Panc1 (cell line): ENCODE measurements around the gene NEIL3. TPM values are rescaled to one million over a fixed set of nuclear protein-coding genes. Genes with fewer than 3 reads are reported as not detected.

ENCODE experiments used
- ATAC-seq: fragments of 200-7000 bp; cut with Tn5 transposase; 2 replicates; pipeline ENCODE4 v1.9.1; 2020; ENCODE audit warnings: mild to moderate bottlenecking, moderate library complexity
- BruUV-seq: library from RNA; stranded (reverse); fragments of 400-500 nt; replicated peaks from 2 replicates; lab custom pipeline; 2021; lab: Mats Ljungman, UMichigan
- CTCF ChIA-PET: fragments of 300-600 bp; sonication (Branson Sonifier 250); formaldehyde crosslinking; loops from one replicate; lab custom pipeline; 2022; ENCODE audit warnings: antibody characterized with exemption; lab: Charles Lee
- POLR2A ChIA-PET: fragments of 300-600 bp; sonication (Branson Sonifier 250); formaldehyde crosslinking; loops from one replicate; lab custom pipeline; 2022; ENCODE audit warnings: antibody characterized with exemption; lab: Charles Lee
- DNase-seq: peaks from one replicate; pipeline ENCODE4 v3.0.0-alpha.2; 2010; ENCODE audit warnings: low read depth, low spot score
- H3K27ac ChIP-seq: 2 replicates; pipeline ENCODE4 v1.5.1; 2011; ENCODE audit warnings: mild to moderate bottlenecking, low read length, inconsistent platforms
- H3K27me3 ChIP-seq: fragments of 200-500 bp; sonication (Bioruptor generic); 2 replicates; pipeline ENCODE4 v1.6.0; 2014; ENCODE audit warnings: low read length, inconsistent platforms; ENCODE audit not compliant: control insufficient read depth, insufficient read depth
- H3K36me3 ChIP-seq: fragments of 200-500 bp; sonication (Bioruptor generic); 2 replicates; pipeline ENCODE4 v1.5.1; 2014; ENCODE audit warnings: inconsistent platforms, mild to moderate bottlenecking, low read length, moderate library complexity; ENCODE audit not compliant: control insufficient read depth, insufficient read depth
- H3K4me1 ChIP-seq: 2 replicates; pipeline ENCODE4 v1.5.1; 2011; ENCODE audit warnings: inconsistent platforms, mild to moderate bottlenecking, low read length, moderate library complexity; ENCODE audit not compliant: control insufficient read depth, insufficient read depth
- H3K4me3 ChIP-seq, 2 experiments: 2 replicates each; pipeline ENCODE4 v1.5.1; 2011 to 2012; ENCODE audit warnings: low read depth in 2 of 2, low read length in 2 of 2, mild to moderate bottlenecking in 2 of 2, inconsistent platforms in 1 of 2, moderate library complexity in 1 of 2
- H3K9me3 ChIP-seq: fragments of 200-500 bp; sonication (Bioruptor generic); 2 replicates; pipeline ENCODE4 v1.5.1; 2014; ENCODE audit warnings: low read depth, mild to moderate bottlenecking, inconsistent platforms, low read length, moderate library complexity; ENCODE audit not compliant: control insufficient read depth, insufficient read depth
- POLR2AphosphoS5 ChIP-seq: IDR thresholded peaks from 2 replicates; pipeline ENCODE4 v1.6.1; 2012; ENCODE audit warnings: mild to moderate bottlenecking, low read depth, low read length, moderate library complexity
- SIN3A ChIP-seq: IDR thresholded peaks from 2 replicates; pipeline ENCODE4 v1.6.1; 2012; ENCODE audit warnings: low read depth, mild to moderate bottlenecking, low read length, moderate library complexity, borderline replicate concordance; ENCODE audit not compliant: insufficient read depth
- TCF7L2 ChIP-seq: IDR thresholded peaks from 2 replicates; pipeline ENCODE4 v1.6.1; 2011; ENCODE audit warnings: mild to moderate bottlenecking, low read depth, low read length, inconsistent platforms
- in situ Hi-C: cut with HindIII; loops from 2 replicates; pipeline ENCODE4 v1.10.0; 2016; ENCODE audit warnings: low sequenced_read_pairs, low pct_unique_long_range_greater_than_20kb
- intact Hi-C: fragments of 100-400 bp; cut with micrococcal nuclease; formaldehyde crosslinking; loops from one replicate; pipeline ENCODE4 v1.10.0; 2022; ENCODE audit not compliant: unreplicated experiment
- total RNA-seq: library from RNA; stranded (reverse); gene quantifications from one replicate; pipeline ENCODE4 v1.2.1, GENCODE V29; 2021; ENCODE audit not compliant: unreplicated experiment
- TF ChIP-seq, protein P1 (sequence below), 2 experiments: IDR thresholded peaks; 2 replicates each; pipeline ENCODE4 v1.6.1; 2011 to 2012; ENCODE audit warnings: low read depth in 2 of 2, control low read depth in 1 of 2, low read length in 1 of 2, mild to moderate bottlenecking in 1 of 2, moderate library complexity in 1 of 2; ENCODE audit not compliant: insufficient read depth in 1 of 2
- TF ChIP-seq, protein P2 (sequence below): fragments of 450-650 bp; IDR thresholded peaks from 2 replicates; pipeline ENCODE4 v1.5.1; 2017; ENCODE audit warnings: mild to moderate bottlenecking

NEIL3 gene
- total RNA-seq, 1 experiment from 2014 or later = 8.9 TPM

DNA sequence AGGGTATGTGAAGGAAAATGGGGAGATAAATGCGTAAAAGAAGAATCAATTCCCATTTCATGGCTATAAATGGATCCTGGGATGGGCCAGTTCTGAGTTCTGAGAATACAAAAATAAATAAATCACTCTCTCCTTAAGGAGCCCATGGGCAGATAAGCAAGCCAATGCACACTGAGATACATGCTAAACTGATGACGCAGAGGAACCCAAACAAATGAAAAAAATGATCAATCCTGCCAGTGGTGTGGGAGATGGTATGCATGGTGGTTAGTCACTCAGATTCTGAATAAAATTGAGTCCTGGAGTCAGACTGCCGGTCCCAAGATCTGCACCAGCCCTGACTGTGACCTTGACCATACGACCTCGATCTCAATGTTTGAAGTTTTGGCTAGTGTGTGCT lies 59.7 kb downstream of the NEIL3 start:
- DNase-seq = no peak
- no TSS peak for BruUV-seq
- no peak overlapping the region for H3K4me3 ChIP-seq
- no peaks in the 10 kb centered on the region for H3K27me3 ChIP-seq
- in situ Hi-C loops (no loop called here), intact Hi-C loops (no loop called here)
- POLR2A ChIA-PET = no interaction called here
- ATAC-seq = no peak
- CTCF ChIA-PET = no interaction called here
- no peaks in the 10 kb centered on the region for H3K9me3 ChIP-seq
- H3K27ac ChIP-seq = no peak overlapping the region
- H3K36me3 ChIP-seq = no peaks in the 10 kb centered on the region
- no peak for TF ChIP-seq SIN3A
- no peak for TF ChIP-seq POLR2AphosphoS5
- TF ChIP-seq, protein P1, sequence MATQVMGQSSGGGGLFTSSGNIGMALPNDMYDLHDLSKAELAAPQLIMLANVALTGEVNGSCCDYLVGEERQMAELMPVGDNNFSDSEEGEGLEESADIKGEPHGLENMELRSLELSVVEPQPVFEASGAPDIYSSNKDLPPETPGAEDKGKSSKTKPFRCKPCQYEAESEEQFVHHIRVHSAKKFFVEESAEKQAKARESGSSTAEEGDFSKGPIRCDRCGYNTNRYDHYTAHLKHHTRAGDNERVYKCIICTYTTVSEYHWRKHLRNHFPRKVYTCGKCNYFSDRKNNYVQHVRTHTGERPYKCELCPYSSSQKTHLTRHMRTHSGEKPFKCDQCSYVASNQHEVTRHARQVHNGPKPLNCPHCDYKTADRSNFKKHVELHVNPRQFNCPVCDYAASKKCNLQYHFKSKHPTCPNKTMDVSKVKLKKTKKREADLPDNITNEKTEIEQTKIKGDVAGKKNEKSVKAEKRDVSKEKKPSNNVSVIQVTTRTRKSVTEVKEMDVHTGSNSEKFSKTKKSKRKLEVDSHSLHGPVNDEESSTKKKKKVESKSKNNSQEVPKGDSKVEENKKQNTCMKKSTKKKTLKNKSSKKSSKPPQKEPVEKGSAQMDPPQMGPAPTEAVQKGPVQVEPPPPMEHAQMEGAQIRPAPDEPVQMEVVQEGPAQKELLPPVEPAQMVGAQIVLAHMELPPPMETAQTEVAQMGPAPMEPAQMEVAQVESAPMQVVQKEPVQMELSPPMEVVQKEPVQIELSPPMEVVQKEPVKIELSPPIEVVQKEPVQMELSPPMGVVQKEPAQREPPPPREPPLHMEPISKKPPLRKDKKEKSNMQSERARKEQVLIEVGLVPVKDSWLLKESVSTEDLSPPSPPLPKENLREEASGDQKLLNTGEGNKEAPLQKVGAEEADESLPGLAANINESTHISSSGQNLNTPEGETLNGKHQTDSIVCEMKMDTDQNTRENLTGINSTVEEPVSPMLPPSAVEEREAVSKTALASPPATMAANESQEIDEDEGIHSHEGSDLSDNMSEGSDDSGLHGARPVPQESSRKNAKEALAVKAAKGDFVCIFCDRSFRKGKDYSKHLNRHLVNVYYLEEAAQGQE (IDR thresholded peaks at IDR 0.05; ENCODE audit: insufficient read depth in 1 of 2, low read depth in 2 of 2, low read length in 1 of 2) = no peak
- TF ChIP-seq, protein P2, sequence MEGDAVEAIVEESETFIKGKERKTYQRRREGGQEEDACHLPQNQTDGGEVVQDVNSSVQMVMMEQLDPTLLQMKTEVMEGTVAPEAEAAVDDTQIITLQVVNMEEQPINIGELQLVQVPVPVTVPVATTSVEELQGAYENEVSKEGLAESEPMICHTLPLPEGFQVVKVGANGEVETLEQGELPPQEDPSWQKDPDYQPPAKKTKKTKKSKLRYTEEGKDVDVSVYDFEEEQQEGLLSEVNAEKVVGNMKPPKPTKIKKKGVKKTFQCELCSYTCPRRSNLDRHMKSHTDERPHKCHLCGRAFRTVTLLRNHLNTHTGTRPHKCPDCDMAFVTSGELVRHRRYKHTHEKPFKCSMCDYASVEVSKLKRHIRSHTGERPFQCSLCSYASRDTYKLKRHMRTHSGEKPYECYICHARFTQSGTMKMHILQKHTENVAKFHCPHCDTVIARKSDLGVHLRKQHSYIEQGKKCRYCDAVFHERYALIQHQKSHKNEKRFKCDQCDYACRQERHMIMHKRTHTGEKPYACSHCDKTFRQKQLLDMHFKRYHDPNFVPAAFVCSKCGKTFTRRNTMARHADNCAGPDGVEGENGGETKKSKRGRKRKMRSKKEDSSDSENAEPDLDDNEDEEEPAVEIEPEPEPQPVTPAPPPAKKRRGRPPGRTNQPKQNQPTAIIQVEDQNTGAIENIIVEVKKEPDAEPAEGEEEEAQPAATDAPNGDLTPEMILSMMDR = no peak
- no peak for TF ChIP-seq TCF7L2
- H3K4me1 ChIP-seq = no peaks in the 10 kb centered on the region

DNA sequence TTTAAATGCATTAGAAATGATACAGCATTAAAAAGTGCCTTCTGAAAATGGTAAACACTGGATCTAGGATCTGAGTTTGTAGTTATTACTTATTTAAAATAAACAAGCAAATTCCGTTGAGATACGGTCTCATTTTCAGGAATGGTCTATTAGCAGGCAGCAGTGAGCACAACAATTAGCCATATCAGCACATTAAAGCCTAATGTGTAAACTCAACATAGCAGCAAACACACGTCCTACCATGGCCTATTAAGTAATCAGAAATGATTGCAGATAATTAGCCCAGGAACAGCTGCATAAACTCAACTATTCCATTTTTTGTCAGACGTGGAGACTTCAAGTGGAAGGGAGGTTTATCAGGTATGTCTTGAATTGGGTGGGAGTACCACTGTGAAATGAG lies 61.8 kb downstream of the NEIL3 start:
- in situ Hi-C loops (no loop called here), intact Hi-C loops (no loop called here)
- no peaks in the 10 kb centered on the region for H3K9me3 ChIP-seq
- no peaks in the 10 kb centered on the region for H3K36me3 ChIP-seq
- ChIA-PET CTCF (no interaction called here), POLR2A (no interaction called here)
- no TSS peak for BruUV-seq
- no peak overlapping the region for H3K27ac ChIP-seq
- no peaks in the 10 kb centered on the region for H3K4me1 ChIP-seq
- DNase-seq = no peak
- no peak overlapping the region for H3K4me3 ChIP-seq
- ATAC-seq = no peak
- no peaks in the 10 kb centered on the region for H3K27me3 ChIP-seq
- no peak for TF ChIP-seq TCF7L2
- no peak for TF ChIP-seq POLR2AphosphoS5
- TF ChIP-seq, protein P2 = no peak
- TF ChIP-seq, protein P1 (IDR thresholded peaks at IDR 0.05; ENCODE audit: insufficient read depth in 1 of 2, low read depth in 2 of 2, low read length in 1 of 2) = no peak
- TF ChIP-seq SIN3A = no peak
